Mesendoderm (in vitro differentiated cells): Measurements from ENCODE around the gene SECTM1.
"Not testable (repeated sequence)": the region's sequence is repeated elsewhere in the genome, so short reads cannot be mapped to it uniquely, and the experiment has no call there.

ENCODE experiments used
- DNase-seq: peaks from one replicate; pipeline ENCODE4 v3.0.0; 2013
- H2AK5ac ChIP-seq: 2 replicates; pipeline ENCODE4 v1.6.1; 2013; ENCODE audit warnings: low read length, inconsistent platforms
- H2BK120ac ChIP-seq: 2 replicates; pipeline ENCODE4 v1.6.1; 2013; ENCODE audit warnings: low read depth, mild to moderate bottlenecking, low read length, moderate library complexity, mixed read lengths
- H2BK15ac ChIP-seq: replicated peaks from 2 replicates; pipeline ENCODE4 v1.6.1; 2013; ENCODE audit warnings: low read depth, mild to moderate bottlenecking, moderate library complexity
- H2BK5ac ChIP-seq: 2 replicates; pipeline ENCODE4 v1.6.1; 2013; ENCODE audit warnings: low read length, inconsistent platforms
- H3K18ac ChIP-seq: 2 replicates; pipeline ENCODE4 v1.6.1; 2013; ENCODE audit warnings: mild to moderate bottlenecking, low read length, mixed read lengths
- H3K23ac ChIP-seq: one replicate; pipeline ENCODE4 v1.6.1; 2013; ENCODE audit warnings: low read length
- H3K27ac ChIP-seq: 2 replicates; pipeline ENCODE4 v1.5.1; 2013; ENCODE audit warnings: low read depth, mild to moderate bottlenecking, inconsistent platforms, low read length, moderate library complexity
- H3K27me3 ChIP-seq: 2 replicates; pipeline ENCODE4 v1.6.1; 2013; ENCODE audit warnings: low read length, control low read depth, mild to moderate bottlenecking, inconsistent platforms; ENCODE audit not compliant: insufficient read depth, poor library complexity
- H3K36me3 ChIP-seq: 2 replicates; pipeline ENCODE4 v1.6.1; 2013; ENCODE audit warnings: low read length, inconsistent platforms; ENCODE audit not compliant: control insufficient read depth, insufficient read depth
- H3K4ac ChIP-seq: one replicate; pipeline ENCODE4 v1.6.1; 2013; ENCODE audit warnings: low read depth, mild to moderate bottlenecking, low read length, moderate library complexity
- H3K4me1 ChIP-seq: 2 replicates; pipeline ENCODE4 v1.6.1; 2013; ENCODE audit warnings: low read depth, low read length, inconsistent platforms; ENCODE audit not compliant: control insufficient read depth
- H3K4me2 ChIP-seq: 2 replicates; pipeline ENCODE4 v1.6.1; 2013; ENCODE audit warnings: low read length
- H3K4me3 ChIP-seq: 2 replicates; pipeline ENCODE4 v1.5.1; 2013; ENCODE audit warnings: mild to moderate bottlenecking, low read length
- H3K56ac ChIP-seq: one replicate; pipeline ENCODE4 v1.6.1; 2013; ENCODE audit warnings: low read length
- H3K79me1 ChIP-seq: 2 replicates; pipeline ENCODE4 v1.6.1; 2013; ENCODE audit warnings: low read length, inconsistent platforms
- H3K79me2 ChIP-seq: 2 replicates; pipeline ENCODE4 v1.6.1; 2013; ENCODE audit warnings: mild to moderate bottlenecking, low read length; ENCODE audit not compliant: control insufficient read depth, insufficient read depth
- H3K9ac ChIP-seq: 2 replicates; pipeline ENCODE4 v1.6.1; 2013; ENCODE audit warnings: low read length, inconsistent platforms
- H4K5ac ChIP-seq: one replicate; pipeline ENCODE4 v1.6.1; 2013; ENCODE audit warnings: low read length
- H4K8ac ChIP-seq: one replicate; pipeline ENCODE4 v1.6.1; 2013; ENCODE audit warnings: low read depth, mild to moderate bottlenecking, control low read depth, low read length, moderate library complexity
- WGBS: extraction: QIAGEN DNeasy Blood & Tissue Kit; methylation state at CpG from one replicate; pipeline ENCODE4 v1.1.7; 2013; ENCODE audit warnings: low lambda C conversion rate, missing lambda C conversion rate; ENCODE audit not compliant: insufficient coverage; ENCODE audit errors: extremely low coverage; 5-methylcytosine and 5-hydroxymethylcytosine counted together

SECTM1 gene

DNA sequence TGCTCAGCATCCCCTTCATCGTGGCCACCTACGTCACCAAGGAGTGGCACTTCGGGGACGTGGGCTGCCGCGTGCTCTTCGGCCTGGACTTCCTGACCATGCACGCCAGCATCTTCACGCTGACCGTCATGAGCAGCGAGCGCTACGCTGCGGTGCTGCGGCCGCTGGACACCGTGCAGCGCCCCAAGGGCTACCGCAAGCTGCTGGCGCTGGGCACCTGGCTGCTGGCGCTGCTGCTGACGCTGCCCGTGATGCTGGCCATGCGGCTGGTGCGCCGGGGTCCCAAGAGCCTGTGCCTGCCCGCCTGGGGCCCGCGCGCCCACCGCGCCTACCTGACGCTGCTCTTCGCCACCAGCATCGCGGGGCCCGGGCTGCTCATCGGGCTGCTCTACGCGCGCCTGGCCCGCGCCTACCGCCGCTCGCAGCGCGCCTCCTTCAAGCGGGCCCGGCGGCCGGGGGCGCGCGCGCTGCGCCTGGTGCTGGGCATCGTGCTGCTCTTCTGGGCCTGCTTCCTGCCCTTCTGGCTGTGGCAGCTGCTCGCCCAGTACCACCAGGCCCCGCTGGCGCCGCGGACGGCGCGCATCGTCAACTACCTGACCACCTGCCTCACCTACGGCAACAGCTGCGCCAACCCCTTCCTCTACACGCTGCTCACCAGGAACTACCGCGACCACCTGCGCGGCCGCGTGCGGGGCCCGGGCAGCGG, 41.2 kb upstream of the SECTM1 start:
- Histone ChIP-seq H3K4me3 (no peak overlapping the region), H4K5ac (no peak overlapping the region), H3K27me3 (peaks cover 16% of the 10 kb centered on the region), H3K56ac (no peak overlapping the region), H3K18ac (no peak overlapping the region), H3K4me1 (no peaks in the 10 kb centered on the region), H3K79me1 (no peaks in the 10 kb centered on the region), H2BK120ac (no peak overlapping the region), H3K79me2 (no peaks in the 10 kb centered on the region), H3K23ac (no peak overlapping the region), H3K36me3 (no peaks in the 10 kb centered on the region), H3K27ac (no peak overlapping the region), H2BK5ac (no peak overlapping the region), H3K4ac (no peak overlapping the region), H4K8ac (no peak overlapping the region), H2BK15ac (no peak overlapping the region), H3K4me2 (no peak overlapping the region), H3K9ac (no peak overlapping the region), H2AK5ac (no peak overlapping the region)
- no peak for DNase-seq
- WGBS: no CpG with 5 or more reads among the region's 79 CpGs

DNA sequence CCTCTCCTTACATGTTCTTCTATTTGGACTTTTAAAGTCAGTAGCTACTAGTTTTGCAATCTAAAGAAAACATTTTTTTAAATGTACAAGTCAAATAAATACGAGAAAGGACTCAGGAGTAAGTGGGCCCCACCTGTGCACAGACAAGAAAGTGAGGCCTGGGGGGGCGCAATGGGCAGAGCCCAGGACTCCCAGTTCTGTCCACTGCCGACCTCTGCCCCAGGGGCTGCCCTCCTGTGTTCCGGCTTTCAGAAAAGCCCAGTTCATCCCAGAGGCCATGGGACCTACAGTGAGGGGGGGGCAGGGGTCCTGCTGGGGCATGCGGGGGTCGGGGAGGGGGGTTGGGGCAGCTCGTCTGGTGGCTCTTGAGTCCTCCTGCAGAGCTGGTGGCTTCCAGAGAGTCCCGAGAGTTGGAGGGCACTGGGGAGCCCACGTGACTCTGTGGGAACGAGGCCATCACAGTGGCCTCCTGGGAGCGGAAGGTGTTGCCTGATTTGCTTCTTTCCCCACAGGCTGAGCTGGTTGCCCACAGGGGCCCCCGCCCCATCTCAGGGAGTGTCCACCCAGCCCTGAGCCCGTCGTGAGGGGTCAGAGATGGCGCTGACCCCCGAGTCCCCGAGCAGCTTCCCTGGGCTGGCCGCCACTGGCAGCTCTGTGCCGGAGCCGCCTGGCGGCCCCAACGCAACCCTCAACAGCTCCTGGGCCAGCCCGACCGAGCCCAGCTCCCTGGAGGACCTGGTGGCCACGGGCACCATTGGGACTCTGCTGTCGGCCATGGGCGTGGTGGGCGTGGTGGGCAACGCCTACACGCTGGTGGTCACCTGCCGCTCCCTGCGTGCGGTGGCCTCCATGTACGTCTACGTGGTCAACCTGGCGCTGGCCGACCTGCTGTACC, 40.4 kb upstream of the SECTM1 start:
- no peak for DNase-seq
- WGBS: no CpG with 5 or more reads among the region's 37 CpGs
- no peak overlapping the region for H2BK5ac ChIP-seq
- H3K9ac ChIP-seq: no peak overlapping the region
- H3K36me3 ChIP-seq: no peaks in the 10 kb centered on the region
- H2BK15ac ChIP-seq: no peak overlapping the region
- H3K23ac ChIP-seq: no peak overlapping the region
- H3K4me2 ChIP-seq: no peak overlapping the region
- no peaks in the 10 kb centered on the region for H3K79me2 ChIP-seq
- no peaks in the 10 kb centered on the region for H3K79me1 ChIP-seq
- no peak overlapping the region for H3K56ac ChIP-seq
- no peak overlapping the region for H3K4ac ChIP-seq
- no peak overlapping the region for H3K4me3 ChIP-seq
- no peak overlapping the region for H4K5ac ChIP-seq
- no peak overlapping the region for H2BK120ac ChIP-seq
- no peak overlapping the region for H2AK5ac ChIP-seq
- peaks cover 16% of the 10 kb centered on the region for H3K27me3 ChIP-seq
- no peak overlapping the region for H4K8ac ChIP-seq
- no peaks in the 10 kb centered on the region for H3K4me1 ChIP-seq
- no peak overlapping the region for H3K18ac ChIP-seq
- no peak overlapping the region for H3K27ac ChIP-seq

- not testable (repeated sequence) for H3K9ac ChIP-seq, H4K5ac ChIP-seq, H3K36me3 ChIP-seq, H3K18ac ChIP-seq, H3K4me1 ChIP-seq, H4K8ac ChIP-seq, H3K4ac ChIP-seq, DNase-seq, H2BK5ac ChIP-seq, H3K79me1 ChIP-seq, H2AK5ac ChIP-seq, H3K4me2 ChIP-seq, H2BK120ac ChIP-seq, H3K23ac ChIP-seq, H3K56ac ChIP-seq, H2BK15ac ChIP-seq, H3K27ac ChIP-seq, H3K4me3 ChIP-seq, H3K79me2 ChIP-seq
- peaks cover 16% of the 10 kb centered on the region for H3K27me3 ChIP-seq
- no CpG with 5 or more reads among the region's 10 CpGs for WGBS
These were observed 39.5 kb upstream of the SECTM1 start for GRCh38 chr17:82373072-82373452.

- Histone ChIP-seq H3K27me3 (peaks cover 16% of the 10 kb centered on the region), H3K79me2 (no peaks in the 10 kb centered on the region), H3K79me1 (no peaks in the 10 kb centered on the region), H3K27ac (no peak overlapping the region), H3K4me3 (no peak overlapping the region), H2BK5ac (no peak overlapping the region), H3K18ac (no peak overlapping the region), H3K4me2 (no peak overlapping the region), H3K56ac (peak overlapping the region; percentile 25), H2BK15ac (no peak overlapping the region), H4K5ac (no peak overlapping the region), H3K23ac (no peak overlapping the region), H3K36me3 (no peaks in the 10 kb centered on the region), H2BK120ac (no peak overlapping the region), H2AK5ac (no peak overlapping the region), H3K4ac (no peak overlapping the region), H4K8ac (no peak overlapping the region), H3K9ac (no peak overlapping the region), H3K4me1 (no peaks in the 10 kb centered on the region)
- no CpG with 5 or more reads among the region's 41 CpGs for WGBS
- peak; percentile 27 for DNase-seq
These were observed 38.9 kb upstream of the SECTM1 start for GRCh38 chr17:82372249-82373071.

DNA sequence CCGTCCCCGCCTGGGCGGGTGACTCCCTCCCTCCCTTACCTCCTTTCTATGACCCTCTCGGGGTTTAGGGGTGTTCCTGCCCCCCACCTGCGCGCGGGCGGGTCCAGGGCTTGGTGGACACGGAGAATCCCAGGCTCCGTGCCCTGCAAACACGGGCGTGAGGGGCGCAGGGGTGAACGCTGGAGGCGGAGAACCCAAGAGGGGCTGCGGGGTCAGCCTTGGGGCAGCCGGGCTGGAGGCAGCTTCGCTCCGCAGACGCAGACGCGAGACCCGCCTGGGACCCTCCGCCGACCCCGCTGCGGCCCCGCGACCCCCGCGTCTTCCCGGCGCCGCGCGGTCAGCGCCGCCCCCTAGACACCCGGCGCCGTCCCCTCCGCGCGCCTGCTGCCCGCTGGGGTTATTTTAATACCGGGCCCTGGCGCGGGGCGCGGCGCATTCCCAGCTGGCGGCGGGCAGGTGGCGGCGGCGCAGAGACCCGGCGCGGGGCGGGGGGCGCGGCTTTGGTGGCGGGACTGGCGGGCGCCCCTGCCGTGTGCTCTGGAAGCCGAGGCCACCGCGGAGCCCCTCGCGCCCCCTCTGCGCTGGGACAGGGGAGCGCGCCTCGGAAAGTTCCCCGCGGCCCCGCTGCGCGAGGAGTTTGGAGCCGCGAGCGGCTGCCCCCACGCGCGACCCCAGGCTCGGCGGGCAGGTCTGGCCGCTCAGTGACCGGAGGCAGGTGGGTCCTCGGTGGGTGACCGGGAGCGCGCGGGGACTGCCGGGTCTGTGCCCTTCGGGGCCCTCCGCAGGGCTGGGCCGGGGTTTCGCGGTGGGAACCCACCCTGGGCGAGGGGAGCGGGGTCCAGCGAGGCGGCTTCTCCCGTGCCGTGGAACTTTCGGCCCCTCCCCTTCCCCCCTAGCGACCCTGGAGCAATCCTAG, 38.0 kb upstream of the SECTM1 start, which contains the start of gene UTS2R:
TSS of gene UTS2R (plus strand) at position 433 of the 916 bp plus-strand sequence. CDS start 2,560 bp downstream, outside the sequence.
- H3K4me3 ChIP-seq: no peak within 1 kb of the TSS
- peak within 1 kb of the TSS; percentile 42 for H3K56ac ChIP-seq
- peak within 1 kb of the TSS; percentile 22 for H3K4me2 ChIP-seq
- no peak within 1 kb of the TSS for H2BK15ac ChIP-seq
- peaks cover 16% of the 10 kb centered on the region for H3K27me3 ChIP-seq
- H3K4ac ChIP-seq: no peak within 1 kb of the TSS
- no peak within 1 kb of the TSS for H4K5ac ChIP-seq
- no peaks in the 10 kb centered on the region for H3K36me3 ChIP-seq
- no peaks in the 10 kb centered on the region for H3K79me2 ChIP-seq
- no peak within 1 kb of the TSS for H3K18ac ChIP-seq
- H2BK5ac ChIP-seq: no peak within 1 kb of the TSS
- no peak for DNase-seq
- H2AK5ac ChIP-seq: no peak within 1 kb of the TSS
- H3K4me1 ChIP-seq: no peaks in the 10 kb centered on the region
- no CpG with 5 or more reads among the region's 109 CpGs for WGBS
- H3K23ac ChIP-seq: no peak within 1 kb of the TSS
- H4K8ac ChIP-seq: no peak within 1 kb of the TSS
- no peak within 1 kb of the TSS for H3K27ac ChIP-seq
- no peaks in the 10 kb centered on the region for H3K79me1 ChIP-seq
- H3K9ac ChIP-seq: peak within 1 kb of the TSS; percentile 21
- no peak within 1 kb of the TSS for H2BK120ac ChIP-seq
